HS-5 (cell line): ENCODE results near the gene CREBBP.

Experiments
- DNase-seq: peaks from one replicate; pipeline ENCODE4 v3.0.0-alpha.2; 2012; ENCODE audit warnings: low read depth

The CREBBP gene

DNA sequence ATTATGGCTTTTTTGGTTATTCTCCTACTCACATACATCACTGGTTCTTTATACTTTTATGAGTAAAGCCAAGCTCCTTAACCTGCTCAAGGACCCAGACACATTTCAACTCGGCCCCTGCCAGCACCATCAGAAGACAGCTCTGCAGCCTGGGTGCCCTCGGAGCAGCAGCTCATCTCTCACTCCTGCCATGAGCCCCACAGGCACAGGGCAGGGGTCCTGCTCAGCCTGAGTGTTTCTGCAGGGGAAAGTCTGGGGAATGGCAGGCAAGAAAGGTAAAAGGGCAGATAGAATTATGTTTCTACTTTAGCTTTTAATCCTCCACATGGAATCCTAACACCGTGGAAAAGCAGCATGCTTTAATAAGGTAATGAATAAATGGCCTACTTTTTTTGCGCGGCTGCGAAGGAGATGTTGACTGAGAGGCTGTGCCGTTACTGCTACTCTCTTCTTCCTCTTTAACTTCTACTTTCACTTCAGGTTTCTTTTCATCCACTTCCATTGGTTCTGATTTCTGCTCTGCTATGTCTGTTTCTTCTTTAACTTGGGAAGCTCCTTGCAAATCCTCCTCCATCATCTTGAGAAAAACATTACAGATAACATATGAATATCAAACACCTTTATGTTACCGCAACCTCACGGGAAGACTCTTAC, 113.1 kb downstream of the CREBBP start:
- no peak for DNase-seq

GRCh38 chr16:3766177-3766576, 114.3 kb downstream of the CREBBP start:
- DNase-seq = no peak

GRCh38 chr16:3764409-3764808, 116.1 kb downstream of the CREBBP start:
- no peak for DNase-seq

DNA sequence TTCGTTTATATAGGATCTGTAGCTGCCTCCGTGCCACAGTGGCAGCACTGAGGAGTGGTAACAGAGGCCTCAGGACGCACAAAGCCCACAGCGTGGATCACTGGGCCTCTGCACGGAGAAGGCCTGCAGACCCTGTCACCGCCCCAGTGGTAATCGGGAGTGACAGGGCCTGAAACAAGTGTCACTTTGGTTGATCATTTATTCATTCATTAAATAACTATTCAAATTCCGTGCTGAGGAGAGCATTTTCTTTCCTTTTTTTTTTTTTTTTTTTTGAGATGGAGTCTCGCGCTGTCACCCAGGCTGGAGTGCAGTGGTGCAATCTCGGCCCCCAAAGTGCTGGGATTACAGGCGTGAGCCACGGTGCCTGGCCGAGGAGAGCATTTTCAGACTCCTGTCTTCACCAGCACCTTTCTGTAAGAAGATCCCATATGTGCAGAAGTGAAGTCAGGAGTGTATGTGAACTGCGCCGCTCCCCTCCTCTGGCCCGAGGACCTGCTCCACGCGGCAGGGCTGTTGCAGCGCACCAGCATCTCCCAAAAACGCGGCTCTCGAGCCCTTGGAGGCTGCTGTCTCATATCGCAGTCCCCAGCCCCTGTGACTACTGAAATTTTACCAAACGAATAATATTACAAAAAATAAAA, 118.3 kb downstream of the CREBBP start:
- DNase-seq = no peak

- DNase-seq = no peak
These were observed 119.0 kb downstream of the CREBBP start for GRCh38 chr16:3761375-3762106.

GRCh38 chr16:3760518-3760917, 120.0 kb downstream of the CREBBP start:
- no peak for DNase-seq

- DNase-seq = no peak
These were observed 120.8 kb downstream of the CREBBP start for GRCh38 chr16:3759736-3760135.

- DNase-seq = no peak
These were observed 124.4 kb downstream of the CREBBP start for GRCh38 chr16:3756113-3756512.

GRCh38 chr16:3755249-3755648, 125.3 kb downstream of the CREBBP start:
- DNase-seq = no peak

- DNase-seq = no peak
These were observed 125.7 kb downstream of the CREBBP start for GRCh38 chr16:3754772-3755171.

- DNase-seq = peak; percentile 9
These were observed 126.3 kb downstream of the CREBBP start for GRCh38 chr16:3754081-3754703.

- no peak for DNase-seq
These were observed 127.5 kb downstream of the CREBBP start for GRCh38 chr16:3752984-3753383.

DNA sequence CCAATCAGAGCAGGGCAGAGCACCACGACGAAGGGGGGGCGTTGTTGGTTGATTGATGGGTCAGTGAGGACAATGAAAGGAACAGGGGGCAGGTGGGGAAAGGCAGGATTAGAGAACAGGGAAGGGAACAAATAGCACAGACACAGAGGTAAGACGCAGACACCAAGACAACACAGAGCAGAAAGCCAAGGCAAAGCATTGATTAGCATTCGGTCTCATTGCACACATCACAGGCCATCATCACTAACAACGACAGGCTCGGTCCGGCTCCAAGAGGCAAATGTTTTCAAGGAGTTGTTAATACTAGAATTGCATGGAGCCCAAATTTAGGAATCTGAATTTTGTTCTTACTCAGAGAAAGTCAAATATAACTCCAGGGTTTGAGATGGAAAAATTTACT, 128.6 kb downstream of the CREBBP start:
- no peak for DNase-seq

DNA sequence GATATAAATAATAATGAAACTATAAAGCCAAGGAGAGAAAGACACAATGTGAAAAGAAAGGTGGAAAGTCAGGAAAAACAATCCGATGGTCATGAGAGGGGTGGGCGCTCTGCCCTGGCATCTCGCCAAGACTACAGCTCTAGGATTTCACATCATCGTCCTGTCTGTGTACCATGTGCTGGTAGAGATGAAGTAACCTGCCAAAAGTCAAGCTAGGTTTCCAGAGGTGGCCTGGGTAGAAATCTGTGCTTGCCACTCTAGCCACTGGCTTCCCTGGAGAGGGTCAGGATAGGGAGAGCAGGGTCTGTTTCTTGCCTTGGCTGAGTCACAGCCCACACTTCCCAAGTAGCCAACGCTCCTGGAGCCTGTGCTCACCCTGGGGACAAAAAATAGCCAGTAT, 132.2 kb downstream of the CREBBP start:
- DNase-seq = no peak

DNA sequence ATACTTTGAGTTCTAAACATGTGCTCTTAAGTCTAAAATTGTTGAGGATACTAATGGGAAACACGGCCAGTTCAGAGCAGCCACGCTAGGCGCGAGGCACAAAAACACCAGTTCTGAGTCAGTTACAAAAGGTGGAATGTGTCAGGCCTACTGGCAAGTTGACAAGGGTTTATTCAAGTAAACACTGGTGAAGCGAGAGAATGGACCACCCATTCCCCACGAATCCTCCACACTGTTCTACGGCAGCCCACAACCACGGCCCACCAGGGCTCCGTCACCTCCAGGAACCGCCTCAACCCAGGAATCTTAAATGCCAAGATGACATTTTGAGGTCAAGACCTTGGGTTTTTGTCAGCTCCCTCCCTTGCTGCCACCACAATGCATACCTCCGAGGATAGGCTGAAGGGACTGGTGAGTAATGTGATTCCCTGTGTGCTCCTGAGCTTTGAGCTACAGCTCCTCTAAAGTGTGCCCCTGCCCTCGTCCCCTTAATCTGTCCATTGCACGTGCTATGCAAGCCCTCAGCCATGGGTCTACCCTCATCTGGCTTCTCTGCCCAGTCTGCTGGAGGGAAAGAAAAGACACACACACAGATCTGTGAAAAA, 134.7 kb downstream of the CREBBP start:
- DNase-seq = no peak

DNA sequence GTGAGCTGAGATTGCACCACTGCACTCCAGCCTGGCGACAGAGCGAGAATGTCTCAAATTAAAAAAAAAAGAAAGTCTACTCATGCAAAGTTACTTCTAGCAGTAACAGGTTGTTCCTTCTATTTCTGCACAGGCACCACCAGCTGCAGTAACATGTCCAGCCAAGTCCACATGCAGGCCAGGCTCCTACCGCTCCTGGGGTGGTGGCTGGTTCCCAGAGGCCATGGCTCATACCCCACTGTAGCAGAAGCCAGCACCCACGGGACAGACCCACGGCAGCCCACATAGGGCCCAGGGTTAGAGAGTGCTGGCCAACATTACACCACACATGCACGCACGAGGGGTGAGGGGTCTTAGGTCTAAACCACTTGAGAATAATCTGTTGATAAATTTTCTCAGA, 136.5 kb downstream of the CREBBP start:
- DNase-seq = no peak

- no peak for DNase-seq
These were observed 139.6 kb downstream of the CREBBP start for GRCh38 chr16:3740934-3741333.

DNA sequence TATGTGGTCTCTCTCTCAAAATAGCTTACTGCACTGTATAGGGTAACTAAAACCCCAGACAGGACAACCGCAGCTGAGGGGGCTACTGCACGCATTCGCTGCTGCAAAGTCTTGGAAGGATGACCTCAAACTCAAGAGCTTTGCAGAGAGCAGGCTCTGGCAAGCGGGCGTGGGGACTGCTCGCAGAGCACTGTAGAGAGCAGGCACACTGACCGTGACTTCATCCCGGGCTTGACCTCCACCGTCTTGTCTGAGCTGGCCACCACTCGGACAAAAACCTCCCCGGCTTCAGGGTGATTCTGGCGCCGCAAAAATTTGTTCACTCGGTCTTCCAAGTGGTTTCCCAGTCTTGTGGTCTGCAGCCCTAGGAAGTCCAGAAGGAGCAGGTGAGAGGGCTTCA, 140.3 kb downstream of the CREBBP start:
- DNase-seq = no peak

DNA sequence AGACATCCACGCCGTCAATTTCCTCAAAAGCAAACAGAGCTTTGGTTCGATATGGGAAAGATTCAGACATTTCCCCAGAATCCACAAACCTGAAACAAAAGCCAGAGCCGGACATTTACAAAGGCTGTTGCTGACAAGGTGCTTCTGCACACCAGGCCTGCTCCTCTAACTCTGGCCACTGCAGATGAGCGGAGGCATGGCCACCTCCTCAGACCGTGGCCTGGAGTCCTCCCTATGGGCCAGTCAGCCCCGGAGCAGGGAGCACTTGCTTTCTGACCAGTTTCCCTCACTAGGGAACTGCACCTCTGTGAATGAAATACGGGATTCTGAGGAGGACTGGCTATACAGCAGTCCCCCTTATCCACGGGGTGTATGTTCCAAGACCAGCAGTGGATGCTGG, 140.9 kb downstream of the CREBBP start:
- DNase-seq = no peak

DNA sequence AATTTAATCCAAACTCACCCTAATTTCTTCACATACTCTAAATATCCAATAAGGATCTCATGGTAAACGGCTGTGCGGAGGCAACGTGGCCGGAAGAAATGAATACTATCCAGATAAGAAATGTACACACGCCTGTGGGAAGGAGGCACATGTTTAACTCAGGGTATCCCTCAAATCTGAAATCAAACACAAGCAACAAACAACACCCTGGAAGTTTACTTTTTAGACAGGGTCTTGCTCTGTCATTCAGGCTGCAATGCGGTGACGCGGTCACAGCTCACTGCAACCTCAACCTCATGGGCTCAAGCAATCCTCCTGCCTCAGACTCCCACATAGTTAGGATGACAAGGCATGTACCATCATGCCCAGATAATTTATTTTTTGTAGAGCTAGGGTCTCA, 142.0 kb downstream of the CREBBP start:
- DNase-seq = no peak

GRCh38 chr16:3738128-3738527, 142.4 kb downstream of the CREBBP start:
- DNase-seq = no peak

DNA sequence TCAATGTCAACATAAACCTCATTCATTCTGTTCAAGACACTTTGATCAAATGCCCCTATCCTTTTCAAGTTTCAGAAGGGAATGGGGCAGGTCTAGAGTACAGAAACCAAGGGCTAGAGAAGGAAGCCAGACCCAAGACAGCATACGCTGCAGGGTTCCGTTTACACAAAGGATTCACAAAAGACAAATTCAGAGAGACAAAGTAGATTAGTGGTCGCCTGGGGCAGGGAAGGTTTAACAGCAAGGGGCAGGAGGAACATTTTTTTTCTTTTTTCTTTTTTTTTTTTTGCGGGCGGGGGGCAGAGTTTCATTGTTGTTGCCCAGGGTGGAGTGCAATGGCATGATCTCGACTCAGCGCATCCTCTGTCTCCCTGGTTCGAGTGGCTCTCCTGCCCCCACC, 143.3 kb downstream of the CREBBP start:
- DNase-seq = no peak

GRCh38 chr16:3736116-3736515, 144.4 kb downstream of the CREBBP start:
- DNase-seq = no peak
